SK-N-DZ (cell line): ENCODE results near the gene RBX1.

ENCODE experiments used
- DNase-seq: peaks from one replicate; pipeline ENCODE4 v3.0.0-alpha.2; 2015; ENCODE audit warnings: low spot score
- small RNA-seq, 2 experiments: library from RNA; depleted of rRNA; stranded (forward); fragments of <200 nt; gene quantifications; one replicate each; pipeline ENCODE3, GENCODE V24; 2014

Gene RBX1

GRCh38 chr22:41021613-41022454, 70.7 kb downstream of the RBX1 start:
- DNase-seq = peak; percentile 49

GRCh38 chr22:41022470-41023298, 71.5 kb downstream of the RBX1 start:
- peak; percentile 90 for DNase-seq

Small RNA genes lying within 50 kb of the gene (small RNA-seq; reads per million reads assigned to genes)
- gene RF00017 (0 reads per million in 2 experiments), gene RNU6-379P (0 reads per million in 2 experiments)
